ENCODE data around the gene DNAJB8.

Gene DNAJB8

GRCh38 chr3:128466840-128467541 lies at the start of gene DNAJB8:
Gene DNAJB8 (minus strand): TSS chr3:128466890. CDS start chr3:128463245, 3,645 bp downstream.
- DNase-seq = no peak

- DNase-seq = no peak
Observed at GRCh38 chr3:128515967-128516366, 49.3 kb upstream of the DNAJB8 start.

- no peak for DNase-seq
Observed at GRCh38 chr3:128508852-128509251, 42.2 kb upstream of the DNAJB8 start.

- DNase-seq = no peak
Observed at GRCh38 chr3:128506754-128507153, 40.1 kb upstream of the DNAJB8 start.

GRCh38 chr3:128505771-128506170 lies 39.1 kb upstream of the DNAJB8 start:
- DNase-seq = no peak

GRCh38 chr3:128504963-128505730 lies 38.5 kb upstream of the DNAJB8 start:
- DNase-seq = no peak

GRCh38 chr3:128504533-128504915 lies 37.8 kb upstream of the DNAJB8 start:
- DNase-seq = no peak

GRCh38 chr3:128503751-128504532 lies 37.3 kb upstream of the DNAJB8 start:
- no peak for DNase-seq

GRCh38 chr3:128503164-128503651 lies 36.5 kb upstream of the DNAJB8 start:
- no peak for DNase-seq

GRCh38 chr3:128502712-128503111 lies 36.0 kb upstream of the DNAJB8 start:
- DNase-seq = no peak

GRCh38 chr3:128501431-128501830 lies 34.7 kb upstream of the DNAJB8 start:
- no peak for DNase-seq

GRCh38 chr3:128500556-128500955 lies 33.9 kb upstream of the DNAJB8 start:
- no peak for DNase-seq

GRCh38 chr3:128499724-128500275 lies 33.1 kb upstream of the DNAJB8 start:
- no peak for DNase-seq

GRCh38 chr3:128498901-128499530 lies 32.3 kb upstream of the DNAJB8 start:
- DNase-seq = no peak

GRCh38 chr3:128498127-128498626 lies 31.5 kb upstream of the DNAJB8 start:
- DNase-seq = no peak

GRCh38 chr3:128497305-128498126 lies 30.8 kb upstream of the DNAJB8 start:
- DNase-seq = peak in 47 of 51 donors; percentile 11 to 89 (median 59)

- peak in 10 of 51 donors; percentile 6 to 23 (median 18) for DNase-seq
Observed at GRCh38 chr3:128496602-128497304, 30.1 kb upstream of the DNAJB8 start.

- DNase-seq = no peak
Observed at GRCh38 chr3:128496019-128496601, 29.4 kb upstream of the DNAJB8 start.

- DNase-seq = no peak
Observed at GRCh38 chr3:128495435-128495970, 28.8 kb upstream of the DNAJB8 start.
